HTERT RPE-1 (cell line): Measurements from ENCODE around the gene NKX1-1.

Experiments used
- in situ Hi-C: fragments of 300-500 bp; cut with MboI; formaldehyde crosslinking; loops from 4 replicates; pipeline ENCODE4 v1.14.3; 2020; ENCODE audit warnings: low sequenced_read_pairs

NKX1-1 gene

DNA sequence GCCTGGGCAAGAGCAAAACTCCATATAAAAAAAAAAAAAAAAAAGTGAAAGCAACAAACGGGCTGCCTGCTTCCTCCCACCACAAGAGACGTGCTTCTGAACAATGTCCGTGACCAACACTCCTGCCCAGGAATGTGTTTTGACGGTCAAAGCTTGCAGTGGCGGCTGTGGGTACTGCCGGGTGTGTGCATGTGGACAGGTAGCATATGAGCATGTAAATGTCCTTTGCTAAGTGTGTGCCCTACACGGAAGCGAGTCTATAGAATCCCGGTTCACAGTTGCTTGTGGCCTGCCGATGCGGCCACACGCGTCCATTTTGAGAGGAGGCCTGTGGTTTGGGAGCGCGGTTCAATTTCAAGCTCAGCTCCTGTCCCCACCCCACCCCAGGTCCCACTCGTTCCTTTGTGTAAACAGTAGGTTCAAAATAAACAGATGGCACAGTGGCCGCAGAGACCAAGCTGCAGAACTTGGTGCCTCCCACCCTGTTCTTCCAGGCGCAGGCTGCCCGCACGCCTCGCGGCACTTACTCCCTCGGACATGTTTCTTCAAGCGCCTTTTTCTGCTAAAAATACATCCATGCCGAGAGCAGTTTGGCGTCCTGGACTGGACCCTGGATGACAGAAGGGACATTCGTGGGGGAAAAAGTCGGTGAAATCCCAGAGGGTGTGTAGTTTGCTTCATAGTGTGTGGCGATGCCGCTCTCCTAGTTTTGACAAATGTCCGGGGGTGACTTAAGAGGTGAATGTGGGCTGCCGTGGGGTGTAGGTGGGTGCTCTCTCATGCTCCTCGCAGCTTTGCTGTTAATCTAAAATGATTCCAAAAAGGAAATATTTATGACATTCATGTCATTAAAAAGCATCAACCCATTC, 11.5 kb upstream of the NKX1-1 start:
- in situ Hi-C loops: no loop called here

DNA sequence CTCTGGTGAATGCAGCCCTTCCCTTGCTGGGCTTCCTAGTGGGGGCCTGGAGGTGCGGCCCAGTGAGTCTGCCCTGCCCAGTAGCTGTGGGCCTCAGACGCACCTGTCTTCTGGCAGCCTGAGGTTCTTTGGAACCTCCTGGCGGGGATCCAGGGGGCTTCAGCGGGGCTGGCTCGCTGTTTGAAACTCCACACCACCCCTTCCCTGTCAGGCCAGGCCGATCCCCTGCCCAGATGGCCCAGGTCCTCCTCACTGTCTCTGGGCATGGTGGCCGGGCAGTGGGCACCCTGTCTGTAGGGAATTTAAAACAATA, 10.7 kb upstream of the NKX1-1 start:
- in situ Hi-C loops: no loop called here

DNA sequence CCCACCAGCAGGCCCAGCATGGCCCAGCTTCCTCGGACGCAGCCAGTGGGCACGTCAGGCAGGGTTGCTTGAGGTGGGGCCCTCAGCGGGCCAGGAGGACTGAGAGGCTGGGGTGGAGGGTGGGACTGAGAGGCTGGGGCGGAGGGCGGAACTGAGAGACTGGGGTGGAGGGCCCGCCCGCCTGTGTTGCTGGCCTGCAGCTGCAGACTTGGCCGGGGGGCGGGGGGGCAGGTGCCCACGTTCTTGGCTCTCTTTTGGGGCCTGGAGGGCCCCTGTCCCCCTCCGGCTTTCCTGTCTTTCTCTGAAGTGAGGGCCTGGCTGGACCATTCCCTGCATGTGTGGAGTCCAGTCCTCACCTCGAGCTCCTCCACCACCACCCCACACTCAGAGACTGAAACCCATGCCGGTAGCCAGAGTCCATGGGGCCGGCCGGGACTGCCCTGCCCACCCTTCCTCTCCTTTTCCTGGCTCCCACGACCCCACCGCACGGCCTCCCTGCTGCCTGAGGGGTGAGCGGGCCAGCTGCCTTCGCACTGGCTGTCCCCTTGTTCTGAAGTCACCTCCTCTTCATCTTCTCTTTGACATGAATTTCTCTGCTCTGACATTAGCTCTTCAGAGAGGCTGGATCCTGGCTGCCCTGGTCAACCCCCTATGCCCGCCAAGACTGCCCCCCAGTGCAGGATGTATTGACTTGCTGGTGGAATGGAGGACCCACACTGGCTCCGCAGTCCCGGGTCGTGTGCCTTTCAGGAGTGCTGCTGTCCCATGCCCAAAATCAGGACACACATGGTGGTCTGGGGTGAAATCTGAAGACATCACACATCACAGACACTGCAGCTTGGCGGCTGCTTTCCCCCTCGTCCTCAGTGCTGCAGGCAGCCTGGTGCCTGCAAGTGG, 10.1 kb upstream of the NKX1-1 start:
- in situ Hi-C loops: no loop called here

DNA sequence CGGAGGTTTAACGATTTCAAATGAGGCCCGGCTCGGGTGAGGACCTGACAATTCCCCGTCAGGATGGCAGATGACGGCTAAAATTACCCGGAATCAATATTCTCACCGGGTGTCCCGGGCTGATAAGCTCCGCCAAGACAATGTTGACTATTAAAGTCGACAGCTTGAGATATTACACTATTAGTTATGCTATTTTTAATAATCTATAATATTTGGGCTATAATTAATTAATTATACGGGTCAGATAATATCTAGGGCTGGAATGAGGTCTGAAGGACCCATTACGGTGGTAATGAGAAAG, 9.4 kb upstream of the NKX1-1 start:
- in situ Hi-C loops: no loop called here

DNA sequence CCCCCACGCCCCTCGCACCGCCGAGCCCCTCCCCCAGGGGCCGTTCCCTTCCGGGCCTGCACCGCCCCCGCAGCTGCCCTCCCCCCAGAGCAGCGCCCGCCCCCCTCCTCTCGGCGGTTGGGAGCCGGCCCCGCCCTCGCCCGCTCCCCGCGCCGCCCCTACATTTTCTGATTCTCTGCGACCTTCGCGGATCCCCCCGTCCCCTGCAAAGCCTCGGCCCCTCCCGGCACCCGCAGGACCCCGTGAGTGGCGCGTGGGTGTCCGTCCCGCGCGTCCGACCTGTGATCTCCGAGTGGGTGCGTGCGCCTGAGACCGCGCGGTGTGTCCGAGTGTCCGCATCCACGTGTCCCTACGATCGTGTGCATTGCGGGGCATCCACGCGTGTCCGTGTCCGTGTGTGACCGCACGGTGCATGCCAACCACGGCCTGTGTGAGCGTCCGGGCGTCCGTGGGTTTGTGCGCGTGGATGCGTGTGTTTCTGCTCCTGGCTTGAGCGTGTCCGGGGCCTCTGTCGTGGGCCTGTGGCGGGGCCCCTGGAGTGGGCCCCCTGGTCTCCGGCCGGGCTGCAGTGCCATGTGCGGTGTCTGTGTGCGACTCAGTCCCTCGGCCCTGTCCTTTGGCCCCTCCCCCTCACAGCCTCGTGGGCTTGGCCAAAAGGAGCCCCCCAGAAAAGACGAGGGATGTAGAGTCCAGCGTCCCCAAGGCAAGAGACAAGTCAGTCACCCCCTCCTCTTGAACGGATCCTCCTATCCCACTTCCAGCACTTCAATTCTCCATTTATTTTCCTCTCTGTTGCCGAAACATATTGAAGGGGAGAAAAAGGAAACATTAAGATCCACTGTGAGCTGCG, 8.8 kb upstream of the NKX1-1 start:
- in situ Hi-C loops: no loop called here

DNA sequence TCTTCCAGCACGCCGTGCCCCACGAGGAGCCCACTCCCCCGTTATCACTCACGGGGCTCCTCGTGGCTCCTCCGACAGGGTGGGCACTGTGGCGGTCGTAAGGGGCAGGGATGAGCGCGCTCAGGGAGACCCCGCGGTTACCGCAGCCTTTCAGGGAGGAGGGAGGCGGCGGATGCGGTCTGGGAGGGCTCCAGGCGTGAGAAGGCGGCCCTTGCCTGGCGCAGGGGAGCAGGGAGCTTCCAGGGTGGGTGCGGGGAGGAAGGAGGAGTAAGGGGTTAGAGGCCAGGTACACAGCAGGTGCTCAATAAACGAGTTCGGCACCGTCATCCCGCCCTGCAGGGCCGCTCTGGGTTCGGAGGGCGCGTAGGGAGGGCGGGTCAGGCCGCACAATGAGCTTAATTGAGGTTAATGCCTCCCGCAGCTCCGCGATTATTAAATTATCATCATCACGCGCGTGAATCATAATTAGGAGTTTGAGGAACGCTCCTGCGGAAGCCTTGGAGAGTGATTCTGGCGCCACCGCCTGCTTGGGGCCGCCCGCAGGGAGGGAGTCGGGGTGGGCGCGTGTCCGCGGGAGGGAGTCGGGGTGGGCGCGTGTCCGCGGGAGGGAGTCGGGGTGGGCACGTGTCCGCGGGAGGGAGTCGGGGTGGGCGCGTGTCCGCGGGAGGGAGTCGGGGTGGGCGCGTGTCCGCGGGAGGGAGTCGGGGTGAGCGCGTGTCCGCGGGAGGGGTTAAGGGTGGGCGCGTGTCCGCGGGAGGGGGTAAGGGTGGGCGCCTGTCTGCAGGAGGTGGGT, 7.6 kb upstream of the NKX1-1 start:
- in situ Hi-C loops: no loop called here

DNA sequence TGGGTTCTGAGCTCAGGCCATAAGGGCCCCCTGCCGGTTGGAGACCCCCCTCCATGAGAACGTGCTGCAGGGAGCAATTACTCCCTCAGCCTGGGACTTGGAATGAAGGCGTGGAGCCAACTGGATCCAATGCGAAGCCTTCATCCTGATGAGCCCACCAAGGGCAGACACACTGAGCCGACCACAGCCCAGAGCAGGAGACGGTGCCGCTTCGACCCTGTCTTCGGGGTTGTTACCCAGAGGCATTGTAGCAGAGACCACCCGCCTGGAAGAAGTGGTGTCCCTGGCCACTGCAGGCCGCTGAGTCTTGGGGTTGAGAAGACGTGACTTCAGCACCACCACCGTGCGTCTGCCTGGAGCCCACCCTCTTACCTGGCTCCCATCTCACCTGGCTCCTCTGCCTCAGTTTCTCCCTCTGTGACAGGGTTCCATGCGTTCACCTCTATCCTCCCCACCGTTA, 7.0 kb upstream of the NKX1-1 start:
- in situ Hi-C loops: no loop called here

DNA sequence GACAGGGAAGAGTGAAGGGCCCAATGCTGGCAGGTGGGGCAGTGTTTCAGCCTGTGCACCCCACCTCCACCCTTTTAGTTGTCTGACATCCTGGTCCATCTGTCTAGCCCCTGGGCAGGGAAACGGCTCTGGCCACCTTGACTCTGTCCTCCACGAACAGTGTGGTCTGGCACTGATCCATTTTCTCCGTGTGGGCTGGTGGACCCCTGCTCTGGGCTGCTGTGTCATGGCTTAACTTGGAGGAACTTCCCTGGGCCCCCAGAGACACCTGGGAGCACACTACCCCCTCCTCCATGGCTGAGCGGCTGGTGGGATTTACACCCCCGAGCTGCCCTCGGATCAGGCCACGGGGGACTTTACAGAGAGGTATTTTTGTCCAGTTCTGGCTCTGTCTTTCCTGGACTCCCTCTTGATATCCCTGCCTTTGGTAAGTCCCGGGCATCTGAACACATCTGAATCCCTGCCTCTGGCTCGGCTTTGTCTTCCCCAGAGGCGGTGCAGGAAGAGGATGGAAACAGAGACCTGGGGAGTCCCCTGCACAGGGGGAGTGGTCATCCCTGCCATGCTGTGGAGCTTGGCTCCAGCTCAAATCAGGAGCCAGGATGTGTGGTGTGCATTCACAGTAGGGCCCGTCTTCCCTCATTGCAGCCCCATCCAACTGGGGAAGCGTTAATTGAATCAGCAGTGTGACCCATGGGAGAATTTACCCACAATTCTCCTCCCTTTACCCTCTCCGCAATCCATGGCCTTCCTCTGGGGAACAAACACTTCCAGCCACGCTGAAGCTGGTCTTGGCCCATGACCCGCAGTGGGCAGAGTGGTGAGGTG, 6.3 kb upstream of the NKX1-1 start:
- in situ Hi-C loops: no loop called here

DNA sequence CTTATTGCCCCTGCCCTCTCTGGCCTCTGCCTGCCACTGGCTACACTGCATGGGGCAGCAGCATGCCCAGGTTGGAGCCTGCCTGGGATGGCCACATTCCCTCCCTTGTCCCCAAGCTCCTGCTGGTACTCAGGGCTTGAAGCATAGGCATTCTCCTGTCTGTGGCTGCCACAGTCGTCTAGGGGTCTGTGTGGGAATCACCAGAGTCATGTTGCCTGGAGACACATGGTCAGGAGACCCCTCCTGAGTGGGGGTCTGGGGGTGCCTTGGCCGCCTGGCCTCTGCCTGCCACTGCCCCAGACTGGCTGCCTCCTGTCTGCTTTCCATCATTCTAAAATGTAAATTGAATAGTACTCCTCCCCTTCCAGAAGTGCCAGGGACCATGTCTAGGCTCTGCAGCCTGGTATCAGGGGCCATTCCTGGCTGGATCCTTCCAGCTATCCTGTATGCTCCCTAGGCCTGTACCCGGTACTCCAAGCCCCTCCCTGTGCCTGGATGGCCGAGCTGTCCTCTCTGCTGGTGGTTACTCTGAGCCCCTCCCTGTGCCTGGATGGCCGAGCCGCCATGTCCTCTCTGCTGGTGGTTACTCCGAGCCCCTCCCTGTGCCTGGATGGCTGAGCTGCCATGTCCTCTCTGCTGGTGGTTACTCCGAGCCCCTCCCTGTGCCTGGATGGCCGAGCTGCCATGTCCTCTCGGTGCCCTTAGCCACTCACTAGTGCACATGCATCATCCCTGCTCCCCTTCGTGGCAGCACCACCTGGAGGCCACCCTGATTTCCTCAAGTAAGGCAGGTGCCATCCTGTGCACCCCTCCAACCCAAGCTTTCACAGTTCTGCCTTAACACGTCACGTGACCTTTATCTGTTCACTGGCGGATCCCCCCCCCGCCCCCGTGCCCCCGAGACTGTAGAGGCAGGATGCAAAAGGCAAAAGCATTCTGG, 5.5 kb upstream of the NKX1-1 start:
- in situ Hi-C loops: no loop called here

DNA sequence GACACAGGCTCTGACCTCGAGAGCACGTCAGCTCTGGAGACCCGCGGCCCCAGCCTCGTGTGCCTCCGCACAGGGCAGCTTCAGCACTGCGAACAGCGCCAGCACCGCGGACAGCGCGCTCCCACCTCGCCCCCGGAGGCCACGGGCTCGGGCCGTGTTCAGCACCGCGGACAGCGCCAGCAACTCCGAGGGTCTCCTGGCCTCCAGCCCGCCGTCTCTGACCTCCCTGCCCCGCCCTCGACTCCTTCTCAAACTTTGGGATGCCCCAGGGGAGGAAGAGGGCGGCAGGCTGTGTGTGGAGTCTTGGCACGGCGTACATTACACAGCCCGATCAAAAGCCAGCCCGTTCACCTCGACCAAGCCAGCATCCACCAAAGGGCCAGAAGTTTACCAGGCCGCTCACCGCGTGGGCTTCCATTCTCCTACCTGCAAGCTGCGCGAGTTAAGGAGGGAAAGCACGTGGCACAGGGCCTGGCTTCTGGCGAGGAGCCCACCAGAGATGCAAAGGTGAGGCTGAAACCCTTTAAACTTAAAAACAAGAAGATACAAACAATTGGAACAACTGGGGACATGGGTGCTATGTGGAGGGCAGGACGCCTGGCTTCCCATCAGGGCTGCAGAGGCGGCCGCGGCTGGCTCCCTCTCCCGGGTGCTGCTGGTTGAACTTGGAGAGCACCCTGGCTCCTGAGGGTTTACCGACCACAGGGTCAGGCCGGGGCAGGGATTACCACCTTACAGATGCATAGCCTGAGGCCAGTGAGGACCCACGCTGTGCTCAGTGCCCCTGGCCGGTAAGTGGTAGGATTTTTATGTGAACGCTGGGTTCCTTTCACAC, 4.5 kb upstream of the NKX1-1 start:
- in situ Hi-C loops: no loop called here

DNA sequence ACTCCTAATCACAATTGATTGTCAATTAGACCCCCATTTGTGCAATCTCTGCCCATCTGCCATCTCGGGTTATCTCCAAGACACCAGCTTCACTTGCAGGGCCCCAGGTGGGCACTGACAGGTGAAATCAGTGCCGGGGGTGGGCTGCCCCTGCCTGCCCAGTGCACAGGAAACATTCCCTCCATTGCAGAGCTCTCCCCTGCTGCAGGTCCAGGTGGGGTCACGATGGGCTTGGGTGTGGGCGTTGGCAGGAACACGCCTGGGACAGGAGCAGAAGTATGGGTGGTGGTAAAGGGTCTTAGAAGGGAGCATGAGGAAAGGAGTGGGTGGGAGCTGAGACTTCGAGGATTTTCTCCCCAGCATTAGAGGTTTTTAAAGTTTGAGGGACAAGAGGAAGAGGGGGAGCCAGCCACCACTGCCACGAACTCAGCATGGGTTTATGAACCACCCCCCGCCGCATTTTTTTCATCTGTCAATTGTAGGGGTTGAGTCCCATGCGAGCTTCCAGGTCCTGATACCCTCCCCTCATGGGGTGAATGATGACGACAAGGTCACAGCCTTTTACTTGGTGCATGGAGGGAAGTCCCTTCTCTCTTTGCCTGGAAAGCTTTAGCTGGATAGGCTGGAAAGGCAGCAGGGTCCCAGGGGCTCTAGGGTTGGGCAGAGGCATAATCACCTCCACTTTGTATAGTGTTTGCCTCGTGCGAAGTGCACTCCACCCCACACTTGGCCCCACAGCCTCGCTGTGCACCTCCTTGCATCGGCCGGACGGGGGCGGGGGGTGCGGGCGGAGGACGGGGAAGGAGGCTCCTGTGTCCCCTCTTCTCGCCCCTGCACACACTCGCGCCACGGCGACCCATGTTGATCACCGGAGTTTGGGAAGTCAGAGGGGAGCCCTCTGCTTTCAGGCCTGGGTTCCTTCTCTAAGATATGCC, 3.5 kb upstream of the NKX1-1 start:
- in situ Hi-C loops: no loop called here

DNA sequence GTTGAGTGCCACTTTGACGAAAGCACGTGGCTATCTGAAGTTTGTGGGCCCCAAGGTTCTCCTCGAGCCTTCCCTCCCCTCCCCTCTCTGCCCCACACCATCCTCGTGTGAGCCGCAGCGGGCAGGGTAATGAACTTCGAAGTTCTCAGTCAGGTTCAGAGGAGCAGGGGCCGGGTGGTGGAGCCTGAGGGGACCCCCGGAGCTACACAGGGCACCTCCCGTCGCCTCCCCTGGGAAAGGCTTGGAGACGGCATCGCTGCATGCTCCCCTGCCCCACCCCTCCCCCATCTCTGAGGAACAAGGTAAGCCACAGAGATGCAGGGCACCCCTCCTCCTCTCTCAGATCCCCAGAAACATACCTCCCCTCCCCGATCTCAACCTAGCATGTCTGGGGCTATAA, 2.8 kb upstream of the NKX1-1 start:
- in situ Hi-C loops: no loop called here

DNA sequence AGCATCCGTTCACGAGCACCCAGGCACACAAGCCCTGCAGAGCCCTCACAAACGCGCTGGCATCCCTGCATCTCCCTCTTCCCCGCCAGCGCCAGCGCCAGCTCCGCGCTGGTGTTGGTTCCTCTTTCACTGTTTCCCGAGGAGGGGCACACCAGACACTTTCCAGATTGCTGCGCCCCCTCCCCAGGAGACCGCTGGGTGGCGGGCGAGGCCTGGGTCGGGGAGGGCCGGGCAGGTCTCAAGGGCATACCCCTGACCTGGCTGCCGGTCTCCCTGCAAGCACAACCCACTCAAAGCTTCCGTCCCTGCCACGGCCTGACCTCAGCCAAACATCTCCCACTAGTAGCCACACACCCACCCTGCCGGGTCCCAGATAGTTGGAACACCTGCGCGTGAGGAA, 2.2 kb upstream of the NKX1-1 start:
- in situ Hi-C loops: no loop called here

DNA sequence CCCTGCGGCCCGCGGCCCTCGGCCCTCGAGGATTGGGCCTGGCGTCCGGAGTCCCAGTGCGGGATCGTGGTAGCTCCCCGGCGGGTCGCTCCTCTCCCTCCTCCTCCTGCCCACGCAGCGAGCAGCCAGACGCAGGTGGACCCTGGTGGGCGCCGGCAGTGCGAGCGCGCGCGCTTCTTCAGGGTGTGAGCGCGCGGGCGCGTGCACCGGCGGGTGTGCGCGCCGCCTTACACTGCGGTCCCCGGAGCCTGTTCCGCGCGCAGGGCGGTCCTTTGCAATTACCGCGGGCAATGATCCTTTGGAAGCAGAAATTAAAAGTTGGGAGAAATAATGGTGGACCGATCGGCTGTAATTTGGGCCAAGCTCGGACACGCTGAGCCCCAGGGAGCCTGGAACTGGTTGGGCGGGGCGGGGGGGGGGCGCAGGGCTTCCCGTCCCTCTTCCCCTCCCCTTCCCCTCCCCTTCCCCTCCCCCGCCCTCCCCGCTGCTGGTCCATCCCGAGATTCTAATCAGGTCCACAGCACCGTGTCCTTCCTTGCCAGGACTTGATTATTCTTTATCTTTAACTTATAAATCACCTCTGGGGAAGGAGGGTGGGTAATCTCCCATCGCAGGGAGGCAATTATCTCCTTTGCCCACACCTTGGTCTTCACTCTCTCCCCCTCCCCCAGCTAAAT, 1.6 kb upstream of the NKX1-1 start:
- in situ Hi-C loops: no loop called here

DNA sequence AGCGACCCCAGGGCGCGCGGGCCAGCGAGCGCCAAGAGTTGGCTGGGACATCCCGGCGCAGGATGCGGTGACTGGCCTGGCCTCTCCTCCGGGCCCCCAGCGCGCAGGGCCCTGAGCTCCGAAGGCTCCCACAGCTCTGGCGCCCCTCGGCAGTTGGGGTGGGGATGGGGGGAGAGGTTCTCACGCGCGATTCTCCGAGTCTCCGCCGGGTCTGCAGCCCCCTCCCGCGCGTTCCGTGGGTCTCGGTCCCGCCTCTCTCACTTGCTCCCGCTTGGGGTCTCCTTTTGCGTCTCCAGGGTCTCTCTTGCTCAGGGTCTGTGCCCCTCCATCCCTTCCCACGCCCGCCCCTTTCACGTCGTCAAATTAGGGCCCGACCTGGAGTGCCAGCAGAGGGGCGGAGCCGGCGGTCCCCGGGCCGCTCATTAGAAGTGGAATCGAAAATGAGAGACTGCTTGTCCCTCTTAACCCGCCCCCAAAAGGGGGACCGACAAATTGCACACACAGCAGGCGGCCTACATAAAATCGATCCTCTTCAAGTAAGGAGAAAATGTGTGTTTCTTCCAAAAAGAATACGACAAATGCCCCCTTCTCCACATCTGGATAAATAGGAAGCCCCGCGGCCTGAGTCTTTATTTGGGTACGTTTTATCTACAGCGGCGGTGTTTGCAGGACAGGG, 877 bp upstream of the NKX1-1 start:
- in situ Hi-C loops: no loop called here
